Dendritic cell treated with granulocyte-macrophage colony-stimulating factor and Interleukin-4, amounts not matched to agents 40 ng/mL and 50 ng/mL, for 4 days (primary cell): ENCODE results near the gene ARG2.
A peak's percentile ranks its signal among the peaks of the same experiment; 100 is the strongest.

Experiments
- H3K27ac Mint-ChIP-seq: one replicate; pipeline ENCODE4 v1.8.0; 2022; ENCODE audit warnings: mild to moderate bottlenecking, mixed read lengths
- H3K27me3 Mint-ChIP-seq: one replicate; pipeline ENCODE4 v1.8.0; 2022; ENCODE audit warnings: mild to moderate bottlenecking, mixed read lengths
- H3K36me3 Mint-ChIP-seq: one replicate; pipeline ENCODE4 v1.8.0; 2022; ENCODE audit warnings: low read depth, mixed read lengths
- H3K4me1 Mint-ChIP-seq: one replicate; pipeline ENCODE4 v1.8.0; 2022; ENCODE audit warnings: low read depth, mixed read lengths
- H3K4me3 Mint-ChIP-seq: one replicate; pipeline ENCODE4 v1.8.0; 2022; ENCODE audit warnings: mild to moderate bottlenecking, moderate library complexity, mixed read lengths
- H3K9me3 Mint-ChIP-seq: one replicate; pipeline ENCODE4 v1.8.0; 2022; ENCODE audit warnings: mixed read lengths
- intact Hi-C: fragments of 100-400 bp; cut with micrococcal nuclease; formaldehyde crosslinking; loops from one replicate; pipeline ENCODE4 v1.15.0; 2022

ARG2 gene

GRCh38 chr14:67697006-67697405, 77.3 kb downstream of the ARG2 start:
- H3K4me3 Mint-ChIP-seq, result no peak overlapping the region
- H3K27ac Mint-ChIP-seq, result peak overlapping the region; percentile 91
- peaks cover 67% of the 10 kb centered on the region for H3K4me1 Mint-ChIP-seq
- H3K27me3 Mint-ChIP-seq, result no peaks in the 10 kb centered on the region
- intact Hi-C loops, result no loop called here
- peaks cover 15% of the 10 kb centered on the region for H3K36me3 Mint-ChIP-seq
- H3K9me3 Mint-ChIP-seq, result no peaks in the 10 kb centered on the region

GRCh38 chr14:67698179-67698578, 78.5 kb downstream of the ARG2 start:
- Mint-ChIP-seq H3K9me3 (no peaks in the 10 kb centered on the region), H3K4me1 (peaks cover 61% of the 10 kb centered on the region), H3K36me3 (peaks cover 9% of the 10 kb centered on the region), H3K27ac (no peak overlapping the region), H3K4me3 (no peak overlapping the region), H3K27me3 (no peaks in the 10 kb centered on the region)
- intact Hi-C loops, result no loop called here
